Measurements from ENCODE around the gene ZNF32.
"Not testable (repeated sequence)": the region's sequence is repeated elsewhere in the genome, so short reads cannot be mapped to it uniquely, and the experiment has no call there.

The ZNF32 gene

GRCh38 chr10:43622038-43622437, 26.6 kb downstream of the ZNF32 start:
- no peak for DNase-seq

GRCh38 chr10:43619368-43619767, 29.3 kb downstream of the ZNF32 start:
- DNase-seq: no peak

GRCh38 chr10:43616697-43617370, 31.8 kb downstream of the ZNF32 start:
- DNase-seq: no peak

- DNase-seq: no peak
Observed at GRCh38 chr10:43610636-43611035, 38.0 kb downstream of the ZNF32 start.

GRCh38 chr10:43607199-43607573, 41.5 kb downstream of the ZNF32 start:
- no peak for DNase-seq

GRCh38 chr10:43606323-43607198, 42.1 kb downstream of the ZNF32 start, which contains the start of gene ZNF485:
TSS of gene ZNF485 (plus strand) at chr10:43606438. CDS start at chr10:43607051, 613 bp downstream.
- DNase-seq: no peak

- no peak for DNase-seq
Observed at GRCh38 chr10:43605850-43606322, 42.8 kb downstream of the ZNF32 start.

GRCh38 chr10:43601576-43601975, 47.1 kb downstream of the ZNF32 start:
- DNase-seq: not testable (repeated sequence)

GRCh38 chr10:43599333-43599732, 49.3 kb downstream of the ZNF32 start:
- no peak for DNase-seq

- no peak for DNase-seq
Observed at GRCh38 chr10:43598446-43598845, 50.2 kb downstream of the ZNF32 start.

- no peak for DNase-seq
Observed at GRCh38 chr10:43596546-43596945, 52.1 kb downstream of the ZNF32 start.

- DNase-seq: no peak
Observed at GRCh38 chr10:43595739-43596298, 52.9 kb downstream of the ZNF32 start.

- no peak for DNase-seq
Observed at GRCh38 chr10:43594944-43595589, 53.6 kb downstream of the ZNF32 start.
